ENCODE results near the gene SMCHD1. TPM values are rescaled to one million over a fixed set of nuclear protein-coding genes. Genes with fewer than 3 reads are reported as not detected.

SMCHD1 gene
- total RNA-seq, 8 experiments from 2014 or later = 44.4 to 238 (median 61.6) TPM

Other genes starting within 250 kb of the SMCHD1 start
- 10 to 100 TPM in 3 of 8 experiments, 1 to 10 TPM in 5; 4.7 to 14.1 (median 7.6) TPM for gene METTL4, start 84.2 kb upstream of the SMCHD1 start, total RNA-seq
- gene NDC80, start 84.2 kb upstream of the SMCHD1 start, total RNA-seq = 10 to 100 TPM in 3 of 8 experiments, 1 to 10 TPM in 5; 1.7 to 42.4 (median 4.3) TPM
- 10 to 100 TPM in 1 of 8 experiments, 1 to 10 TPM in 4, under 1 TPM in 3; 0.33 to 22.2 (median 1.4) TPM for gene EMILIN2, start 191.3 kb downstream of the SMCHD1 start, total RNA-seq